Measurements from ENCODE around the gene TFEC. TPM values are rescaled to one million over a fixed set of nuclear protein-coding genes. Genes with fewer than 3 reads are reported as not detected.

TFEC gene
- total and polyA plus RNA-seq, 2 of the 4 experiments (the other 2 are of a cell fraction): under 0.01 to 0.02 TPM

DNA sequence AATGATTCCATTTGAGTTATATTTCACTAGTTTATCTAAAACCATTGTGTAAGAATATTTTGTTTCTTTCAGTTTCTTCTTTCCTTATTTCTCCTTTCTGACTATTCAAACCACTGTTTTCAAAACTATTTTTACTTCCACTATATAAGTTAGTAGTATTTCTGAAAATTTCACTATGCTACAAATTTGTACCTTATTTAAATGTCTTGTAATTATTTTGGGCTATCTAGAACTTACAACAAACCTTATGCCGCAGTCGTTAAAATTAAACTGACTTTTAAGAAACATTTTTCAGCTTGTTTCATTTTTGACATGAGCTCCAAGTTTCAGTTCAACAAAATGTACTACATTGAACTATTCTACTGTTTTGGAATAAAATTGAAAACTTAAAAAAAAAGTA is 1.8 kb downstream of the TFEC start:
- Histone ChIP-seq H3K4me2 (ENCODE audit: low read depth, low read length) (no peak overlapping the region), H2AK9ac (replicated peaks; ENCODE audit: low read depth, low read length, poor library complexity) (no peak overlapping the region), H3K4ac (ENCODE audit: low read depth, low read length) (no peak overlapping the region), H2AFZ (replicated peaks; ENCODE audit: low read length, poor library complexity) (no peak overlapping the region), H2AK5ac (ENCODE audit: low read depth, low read length) (no peak overlapping the region), H2BK15ac (ENCODE audit: low read depth, low read length) (no peak overlapping the region), H3K9me1 (ENCODE audit: insufficient read depth, low read length) (no peaks in the 10 kb centered on the region), H2BK20ac (ENCODE audit: low read depth, low read length) (no peak overlapping the region), H3K9me3 (ENCODE audit: control insufficient read depth, insufficient read depth, low read length) (no peaks in the 10 kb centered on the region), H3K4me3 (ENCODE audit: insufficient read depth, low read depth, low read length) (no peak overlapping the region), H3K79me1 (ENCODE audit: low read depth in 1 of 2, low read length in 2 of 2) (no peaks in the 10 kb centered on the region), H3K18ac (ENCODE audit: low read depth, low read length) (no peak overlapping the region), H4K91ac (ENCODE audit: insufficient read depth, low read depth, low read length) (no peak overlapping the region), H3K36me3 (ENCODE audit: control insufficient read depth, insufficient read depth, low read length) (no peaks in the 10 kb centered on the region), H3K27me3 (ENCODE audit: control insufficient read depth, insufficient read depth, low read length) (no peaks in the 10 kb centered on the region), H4K20me1 (ENCODE audit: insufficient read depth, low read length) (no peaks in the 10 kb centered on the region), H2BK5ac (ENCODE audit: low read depth, low read length, poor library complexity, severe bottlenecking) (no peak overlapping the region), H3K9ac (ENCODE audit: low read depth, low read length) (no peak overlapping the region), H3K23ac (ENCODE audit: low read depth, low read length) (no peak overlapping the region), H3K4me1 (ENCODE audit: control insufficient read depth, insufficient read depth, low read length) (no peaks in the 10 kb centered on the region), H2BK120ac (ENCODE audit: low read depth, low read length) (no peak overlapping the region), H3K27ac (ENCODE audit: insufficient read depth, low read length) (no peak overlapping the region), H4K8ac (ENCODE audit: low read depth in 2 of 2, low read length in 2 of 2) (no peak overlapping the region), H3K14ac (replicated peaks; ENCODE audit: low read depth, low read length) (no peak overlapping the region), H3K56ac (ENCODE audit: extremely low read depth, insufficient read depth, low read length) (no peak overlapping the region), H4K5ac (ENCODE audit: low read depth, low read length) (no peak overlapping the region)
- no CpG with 5 or more reads among the region's 2 CpGs for WGBS, 2 experiments (ENCODE audit: extremely low coverage in 2 of 2, insufficient read length in 1 of 2)
- ATAC-seq (ENCODE audit: low read depth) (no peak), DNase-seq (no peak)
- dilution Hi-C loops (cut with HindIII; ENCODE audit: low sequenced_read_pairs, unreplicated experiment): no loop called here
- ChIA-PET POLR2A (ENCODE audit: unreplicated experiment) (interaction anchor here (0.7 kb wide), 1 partner anchor 13 kb away, joined by 4 read pairs; no protein-coding TSS in a partner anchor), CTCF (no interaction called here)
- intact Hi-C loops (cut with micrococcal nuclease): no loop called here
- TF ChIP-seq, protein P1, sequence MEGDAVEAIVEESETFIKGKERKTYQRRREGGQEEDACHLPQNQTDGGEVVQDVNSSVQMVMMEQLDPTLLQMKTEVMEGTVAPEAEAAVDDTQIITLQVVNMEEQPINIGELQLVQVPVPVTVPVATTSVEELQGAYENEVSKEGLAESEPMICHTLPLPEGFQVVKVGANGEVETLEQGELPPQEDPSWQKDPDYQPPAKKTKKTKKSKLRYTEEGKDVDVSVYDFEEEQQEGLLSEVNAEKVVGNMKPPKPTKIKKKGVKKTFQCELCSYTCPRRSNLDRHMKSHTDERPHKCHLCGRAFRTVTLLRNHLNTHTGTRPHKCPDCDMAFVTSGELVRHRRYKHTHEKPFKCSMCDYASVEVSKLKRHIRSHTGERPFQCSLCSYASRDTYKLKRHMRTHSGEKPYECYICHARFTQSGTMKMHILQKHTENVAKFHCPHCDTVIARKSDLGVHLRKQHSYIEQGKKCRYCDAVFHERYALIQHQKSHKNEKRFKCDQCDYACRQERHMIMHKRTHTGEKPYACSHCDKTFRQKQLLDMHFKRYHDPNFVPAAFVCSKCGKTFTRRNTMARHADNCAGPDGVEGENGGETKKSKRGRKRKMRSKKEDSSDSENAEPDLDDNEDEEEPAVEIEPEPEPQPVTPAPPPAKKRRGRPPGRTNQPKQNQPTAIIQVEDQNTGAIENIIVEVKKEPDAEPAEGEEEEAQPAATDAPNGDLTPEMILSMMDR (conservative IDR thresholded peaks at IDR 0.05; ENCODE audit: low read depth, low read length): no peak
- TF ChIP-seq MAZ (IDR thresholded peaks at IDR 0.05; ENCODE audit: borderline replicate concordance, low read depth, low read length): no peak
- TF ChIP-seq RFX5 (IDR thresholded peaks at IDR 0.05; ENCODE audit: low read depth, low read length): no peak
- TF ChIP-seq SMC3 (IDR thresholded peaks at IDR 0.05; ENCODE audit: low read depth, low read length): no peak
- no peak for TF ChIP-seq POLR2A (IDR thresholded peaks at IDR 0.05; ENCODE audit: low read depth, low read length)
- no peak for TF ChIP-seq MAFK (IDR thresholded peaks at IDR 0.05; ENCODE audit: low read depth, low read length)
- TF ChIP-seq, protein P2, sequence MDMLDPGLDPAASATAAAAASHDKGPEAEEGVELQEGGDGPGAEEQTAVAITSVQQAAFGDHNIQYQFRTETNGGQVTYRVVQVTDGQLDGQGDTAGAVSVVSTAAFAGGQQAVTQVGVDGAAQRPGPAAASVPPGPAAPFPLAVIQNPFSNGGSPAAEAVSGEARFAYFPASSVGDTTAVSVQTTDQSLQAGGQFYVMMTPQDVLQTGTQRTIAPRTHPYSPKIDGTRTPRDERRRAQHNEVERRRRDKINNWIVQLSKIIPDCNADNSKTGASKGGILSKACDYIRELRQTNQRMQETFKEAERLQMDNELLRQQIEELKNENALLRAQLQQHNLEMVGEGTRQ (IDR thresholded peaks at IDR 0.05; ENCODE audit: low read depth, low read length): no peak
- no peak for TF ChIP-seq FOS (IDR thresholded peaks at IDR 0.05; ENCODE audit: low read depth, low read length)
- no peak for TF ChIP-seq MXI1 (IDR thresholded peaks at IDR 0.05; ENCODE audit: borderline replicate concordance, low read depth, low read length)
- no peak for TF ChIP-seq RAD21 (IDR thresholded peaks at IDR 0.05; ENCODE audit: low read length)
- no peak for TF ChIP-seq CHD1 (IDR thresholded peaks at IDR 0.05; ENCODE audit: low read depth, low read length)
- no peak for TF ChIP-seq RCOR1 (IDR thresholded peaks at IDR 0.05; ENCODE audit: insufficient replicate concordance, low read length)
- no peak for TF ChIP-seq BHLHE40 (IDR thresholded peaks at IDR 0.05; ENCODE audit: low read depth, low read length)
- TF ChIP-seq, protein P3, sequence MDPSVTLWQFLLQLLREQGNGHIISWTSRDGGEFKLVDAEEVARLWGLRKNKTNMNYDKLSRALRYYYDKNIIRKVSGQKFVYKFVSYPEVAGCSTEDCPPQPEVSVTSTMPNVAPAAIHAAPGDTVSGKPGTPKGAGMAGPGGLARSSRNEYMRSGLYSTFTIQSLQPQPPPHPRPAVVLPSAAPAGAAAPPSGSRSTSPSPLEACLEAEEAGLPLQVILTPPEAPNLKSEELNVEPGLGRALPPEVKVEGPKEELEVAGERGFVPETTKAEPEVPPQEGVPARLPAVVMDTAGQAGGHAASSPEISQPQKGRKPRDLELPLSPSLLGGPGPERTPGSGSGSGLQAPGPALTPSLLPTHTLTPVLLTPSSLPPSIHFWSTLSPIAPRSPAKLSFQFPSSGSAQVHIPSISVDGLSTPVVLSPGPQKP (IDR thresholded peaks at IDR 0.05; ENCODE audit: borderline replicate concordance, low read depth, low read length): no peak
- in situ Hi-C loops (cut with MboI; ENCODE audit: low sequenced_read_pairs): no loop called here
- BruUV-seq (replicated peaks): no TSS peak
